Muscle layer of colon (tissue), 2 donors: ENCODE data around the gene CLEC11A.

Experiments used
- H3K27ac ChIP-seq: one replicate; pipeline ENCODE4 v1.7.0; 2013; ENCODE audit warnings: low read depth, mild to moderate bottlenecking, low read length, moderate library complexity
- H3K27me3 ChIP-seq, 2 donors: one replicate each; pipeline ENCODE4 v1.7.0; 2013; ENCODE audit warnings: low read length in 2 of 2, mild to moderate bottlenecking in 2 of 2; ENCODE audit not compliant: insufficient read depth in 2 of 2, control insufficient read depth in 1 of 2
- H3K36me3 ChIP-seq: one replicate; pipeline ENCODE4 v1.7.0; 2013; ENCODE audit warnings: mild to moderate bottlenecking, low read length; ENCODE audit not compliant: insufficient read depth
- H3K4me1 ChIP-seq: one replicate; pipeline ENCODE4 v1.7.0; 2013; ENCODE audit warnings: mild to moderate bottlenecking, low read length; ENCODE audit not compliant: insufficient read depth
- H3K4me3 ChIP-seq, 2 donors: one replicate each; pipeline ENCODE4 v1.7.0; 2013; ENCODE audit warnings: low read length in 2 of 2, low read depth in 1 of 2, mild to moderate bottlenecking in 1 of 2, moderate library complexity in 1 of 2
- H3K9ac ChIP-seq: one replicate; pipeline ENCODE4 v1.7.0; 2013; ENCODE audit warnings: low read length
- H3K9me3 ChIP-seq: one replicate; pipeline ENCODE4 v1.7.0; 2013; ENCODE audit warnings: mild to moderate bottlenecking, low read length
- donor health status: abdominal sarcoma.
- donor health status: Adenocarcinoma of cecum.

Gene CLEC11A

DNA sequence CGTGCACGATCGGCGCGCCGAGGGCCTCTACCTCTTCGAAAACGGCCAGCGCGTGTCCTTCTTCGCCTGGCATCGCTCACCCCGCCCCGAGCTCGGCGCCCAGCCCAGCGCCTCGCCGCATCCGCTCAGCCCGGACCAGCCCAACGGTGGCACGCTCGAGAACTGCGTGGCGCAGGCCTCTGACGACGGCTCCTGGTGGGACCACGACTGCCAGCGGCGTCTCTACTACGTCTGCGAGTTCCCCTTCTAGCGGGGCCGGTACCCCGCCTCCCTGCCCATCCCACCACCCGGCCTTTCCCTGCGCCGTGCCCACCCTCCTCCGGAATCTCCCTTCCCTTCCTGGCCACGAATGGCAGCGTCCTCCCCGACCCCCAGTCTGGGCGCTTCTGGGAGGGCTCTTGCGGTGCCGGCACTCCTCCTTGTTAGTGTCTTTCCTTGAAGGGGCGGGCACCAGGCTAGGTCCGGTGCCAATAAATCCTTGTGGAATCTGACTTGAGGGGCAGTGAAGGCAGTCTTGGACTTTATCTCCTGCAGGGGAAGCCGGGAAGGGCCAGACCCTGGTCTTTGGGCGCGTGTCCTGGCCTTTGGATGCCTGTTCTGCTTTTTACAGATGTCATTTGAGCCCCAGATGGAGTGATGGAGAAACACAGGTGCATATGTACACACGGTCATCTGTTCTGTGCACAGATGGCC, 2.2 kb downstream of the CLEC11A start:
- H3K36me3 ChIP-seq = no peaks in the 10 kb centered on the region
- peak overlapping the region; percentile 61 for H3K27ac ChIP-seq
- H3K4me1 ChIP-seq = peaks cover 11% of the 10 kb centered on the region
- H3K9ac ChIP-seq = no peak overlapping the region
- H3K27me3 ChIP-seq = peaks cover 4 to 32% of the 10 kb centered on the region in 2 donors
- H3K9me3 ChIP-seq = no peaks in the 10 kb centered on the region
- peak overlapping the region; percentile 38 to 54 for H3K4me3 ChIP-seq

DNA sequence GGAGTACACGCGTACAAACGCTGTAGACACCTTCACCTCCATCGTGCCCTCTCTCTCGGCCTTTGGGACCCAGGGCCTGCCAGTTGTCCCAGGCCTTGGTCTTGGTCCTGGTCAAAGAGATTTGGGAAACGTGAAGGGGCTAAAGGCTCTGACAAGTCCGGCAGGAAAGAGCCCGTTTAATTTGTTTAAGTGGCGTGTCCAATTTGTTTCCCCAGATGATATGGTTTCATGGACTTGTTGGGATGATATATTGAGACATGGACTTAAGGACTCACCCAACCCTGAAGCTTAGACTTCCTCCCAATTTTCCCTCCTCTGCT, 2.7 kb downstream of the CLEC11A start:
- Histone ChIP-seq H3K9ac (no peak overlapping the region), H3K27ac (peak overlapping the region; percentile 61), H3K4me3 (peak overlapping the region; percentile 38 to 54), H3K4me1 (peaks cover 11% of the 10 kb centered on the region), H3K27me3 (peaks cover 4 to 32% of the 10 kb centered on the region in 2 donors), H3K9me3 (no peaks in the 10 kb centered on the region), H3K36me3 (no peaks in the 10 kb centered on the region)

DNA sequence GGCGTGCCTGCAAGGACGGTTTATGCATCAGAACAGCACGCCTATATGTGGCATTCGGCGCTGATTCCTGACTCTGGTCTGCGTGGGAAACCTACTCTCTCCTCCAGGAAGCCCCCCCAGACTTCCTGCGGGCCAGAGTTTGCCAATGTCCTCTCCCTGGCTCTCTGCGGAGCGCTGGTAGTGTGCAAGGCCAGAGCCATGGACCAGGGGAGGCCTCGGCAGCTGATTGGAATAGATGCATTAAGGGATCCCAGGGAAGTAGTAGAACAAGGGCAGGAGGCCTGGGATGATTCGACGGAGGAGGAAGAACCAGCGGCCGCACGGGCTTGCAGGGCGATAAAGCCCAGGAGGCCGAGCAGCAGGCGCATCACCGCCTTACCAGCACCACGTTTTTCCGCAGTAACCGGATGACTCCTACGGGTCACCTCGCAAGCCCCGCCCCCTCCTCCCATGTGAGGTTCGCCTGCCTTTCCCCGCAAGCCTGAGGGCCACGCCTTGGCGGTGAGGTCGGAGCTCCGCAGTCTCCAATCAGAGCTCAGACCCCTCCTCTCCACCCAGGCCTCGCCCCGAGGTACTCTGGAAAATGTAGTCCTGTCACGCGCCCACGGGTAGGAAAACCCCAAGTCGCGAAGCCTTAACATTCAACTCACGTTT, 5.0 kb downstream of the CLEC11A start:
- no peak overlapping the region for H3K4me3 ChIP-seq
- no peaks in the 10 kb centered on the region for H3K36me3 ChIP-seq

DNA sequence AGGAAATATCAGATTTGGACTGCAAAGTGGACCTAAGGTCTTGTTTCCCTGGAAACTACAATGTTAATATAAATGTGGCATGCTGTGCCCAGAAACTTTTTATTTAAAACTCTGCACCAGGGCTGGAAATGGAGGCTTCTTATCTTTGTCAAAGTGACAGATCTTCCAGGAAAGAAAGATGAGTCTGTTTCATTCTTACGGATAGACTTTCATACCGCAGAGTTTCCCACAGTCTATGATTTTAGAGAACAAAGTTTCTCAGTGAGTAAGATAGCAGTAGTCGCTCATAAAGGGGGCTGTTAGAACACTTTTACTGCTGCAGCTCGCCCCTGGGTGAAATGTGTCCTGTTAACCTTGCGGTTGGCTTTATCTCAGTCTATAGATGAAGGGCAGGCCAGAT, 6.7 kb downstream of the CLEC11A start:
- peaks cover 4 to 13% of the 10 kb centered on the region in 2 donors for H3K27me3 ChIP-seq
- H3K4me1 ChIP-seq = peaks cover 11% of the 10 kb centered on the region

More for the DNA sequence above, 5.0 kb downstream of the CLEC11A start:
- Histone ChIP-seq H3K27me3 (peaks cover 4 to 24% of the 10 kb centered on the region in 2 donors), H3K27ac (no peak overlapping the region), H3K9ac (no peak overlapping the region), H3K9me3 (no peaks in the 10 kb centered on the region), H3K4me1 (peaks cover 11% of the 10 kb centered on the region)

DNA sequence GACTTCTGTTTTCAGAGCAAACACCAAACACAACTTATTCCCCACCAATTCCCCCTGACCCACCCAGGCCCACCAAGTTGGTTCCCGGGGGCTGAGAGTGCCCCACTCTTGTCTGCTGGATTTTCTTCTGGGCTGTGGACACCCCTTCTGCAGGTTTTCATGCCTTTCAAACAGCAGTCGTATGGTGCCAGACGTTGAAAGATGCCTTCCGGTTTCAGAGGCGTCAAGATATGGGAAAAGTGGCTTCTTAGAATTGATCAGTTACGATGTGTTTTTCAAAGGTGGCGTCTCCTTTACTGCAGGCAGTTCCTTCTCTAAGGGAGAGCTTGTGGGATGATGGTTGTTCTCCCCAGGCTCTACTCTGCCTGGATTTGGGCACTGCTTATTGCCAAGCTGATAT, 12.7 kb downstream of the CLEC11A start:
- Histone ChIP-seq H3K36me3 (no peaks in the 10 kb centered on the region), H3K4me3 (no peak overlapping the region), H3K27me3 (peaks cover 0 to 6% of the 10 kb centered on the region in 2 donors), H3K27ac (no peak overlapping the region), H3K9me3 (no peaks in the 10 kb centered on the region), H3K4me1 (no peaks in the 10 kb centered on the region), H3K9ac (no peak overlapping the region)

More for the DNA sequence above, 6.7 kb downstream of the CLEC11A start:
- Histone ChIP-seq H3K27ac (no peak overlapping the region), H3K9me3 (no peaks in the 10 kb centered on the region), H3K9ac (no peak overlapping the region), H3K4me3 (no peak overlapping the region), H3K36me3 (no peaks in the 10 kb centered on the region)

DNA sequence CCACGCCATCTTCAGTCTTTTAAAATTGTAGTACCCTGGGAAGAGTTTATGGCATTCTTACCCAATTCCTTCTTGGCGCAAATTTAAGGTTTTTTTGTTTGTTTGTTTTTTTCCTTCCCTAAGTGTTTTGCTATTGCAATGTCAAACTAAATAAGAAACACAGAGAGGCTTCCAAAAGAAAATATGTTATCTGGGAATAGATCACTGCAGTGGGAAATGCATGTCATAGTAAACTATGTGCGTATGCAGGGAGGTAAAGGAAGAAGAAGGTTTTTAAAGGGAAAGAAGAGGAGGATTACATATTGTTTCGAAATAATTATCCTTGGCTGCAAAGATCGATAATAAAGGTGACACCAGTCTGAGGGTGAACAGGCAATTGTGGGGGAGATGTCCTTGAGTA, 13.2 kb downstream of the CLEC11A start:
- Histone ChIP-seq H3K9ac (no peak overlapping the region), H3K4me1 (no peaks in the 10 kb centered on the region), H3K36me3 (no peaks in the 10 kb centered on the region), H3K4me3 (no peak overlapping the region), H3K9me3 (no peaks in the 10 kb centered on the region), H3K27me3 (peaks cover 0 to 6% of the 10 kb centered on the region in 2 donors), H3K27ac (no peak overlapping the region)

DNA sequence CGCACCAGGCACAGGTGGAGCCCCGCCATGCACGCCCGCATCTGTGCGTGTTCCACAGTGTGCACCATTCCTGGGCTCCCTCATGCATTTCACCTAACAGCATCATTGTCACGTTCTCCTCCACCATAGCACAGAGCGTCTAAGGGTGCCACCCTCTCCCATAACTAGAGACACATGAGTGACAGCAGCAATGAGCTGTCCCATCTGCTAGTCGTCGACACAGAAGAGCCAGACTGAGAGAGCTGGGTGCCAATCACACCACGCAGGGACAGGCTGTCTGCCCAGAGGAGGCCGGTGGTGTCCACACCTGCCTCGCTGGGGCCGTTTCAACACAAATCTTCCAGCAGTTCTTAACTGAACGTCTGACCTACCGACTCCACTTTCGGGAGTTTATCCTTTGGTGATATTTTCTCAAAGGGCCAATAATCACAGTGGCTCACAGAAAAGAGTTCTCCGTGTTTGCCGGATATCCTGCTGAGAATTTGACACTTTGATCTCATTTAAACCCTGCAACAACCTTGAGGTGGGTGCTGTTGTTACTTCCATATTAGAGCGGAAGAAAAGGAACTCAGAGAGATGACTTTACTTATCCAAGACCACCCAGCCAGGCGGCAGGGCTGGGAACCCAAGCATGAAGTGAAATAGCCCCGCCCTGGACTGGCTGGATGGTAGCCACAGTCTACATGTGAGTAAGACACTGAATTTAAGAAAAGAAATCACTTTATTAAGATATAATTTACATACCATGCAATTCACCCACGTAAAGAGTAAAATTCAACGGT, 16.2 kb downstream of the CLEC11A start:
- H3K4me3 ChIP-seq = no peak overlapping the region
- no peak overlapping the region for H3K27ac ChIP-seq
- no peak overlapping the region for H3K9ac ChIP-seq
- H3K36me3 ChIP-seq = no peaks in the 10 kb centered on the region
- no peaks in the 10 kb centered on the region for H3K9me3 ChIP-seq
- peaks cover 0 to 6% of the 10 kb centered on the region in 2 donors for H3K27me3 ChIP-seq
- H3K4me1 ChIP-seq = no peaks in the 10 kb centered on the region

DNA sequence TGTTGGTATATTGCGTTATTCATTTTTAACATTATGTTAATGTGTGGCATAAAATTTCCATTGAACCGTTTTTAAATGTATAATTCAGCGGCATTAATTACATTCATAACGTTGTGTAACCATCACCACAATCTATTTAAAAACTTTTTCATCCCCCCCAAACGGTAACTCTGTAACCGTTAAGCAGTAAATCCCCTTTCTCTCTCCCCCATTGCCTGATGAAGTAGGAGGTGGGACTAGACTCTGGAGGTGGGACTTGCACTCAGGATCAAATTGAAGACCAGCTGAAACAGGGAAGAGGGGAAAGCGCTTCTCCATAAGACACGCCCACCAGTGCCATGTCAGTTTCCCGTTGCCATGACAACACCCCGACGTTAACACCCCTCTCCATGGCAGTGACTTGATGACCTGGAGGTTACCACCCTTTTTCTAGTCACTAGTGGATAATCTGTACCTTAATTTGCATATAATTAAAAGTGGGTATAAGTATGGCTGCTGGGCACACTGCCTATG, 16.8 kb downstream of the CLEC11A start:
- H3K27me3 ChIP-seq = peaks cover 0 to 6% of the 10 kb centered on the region in 2 donors

DNA sequence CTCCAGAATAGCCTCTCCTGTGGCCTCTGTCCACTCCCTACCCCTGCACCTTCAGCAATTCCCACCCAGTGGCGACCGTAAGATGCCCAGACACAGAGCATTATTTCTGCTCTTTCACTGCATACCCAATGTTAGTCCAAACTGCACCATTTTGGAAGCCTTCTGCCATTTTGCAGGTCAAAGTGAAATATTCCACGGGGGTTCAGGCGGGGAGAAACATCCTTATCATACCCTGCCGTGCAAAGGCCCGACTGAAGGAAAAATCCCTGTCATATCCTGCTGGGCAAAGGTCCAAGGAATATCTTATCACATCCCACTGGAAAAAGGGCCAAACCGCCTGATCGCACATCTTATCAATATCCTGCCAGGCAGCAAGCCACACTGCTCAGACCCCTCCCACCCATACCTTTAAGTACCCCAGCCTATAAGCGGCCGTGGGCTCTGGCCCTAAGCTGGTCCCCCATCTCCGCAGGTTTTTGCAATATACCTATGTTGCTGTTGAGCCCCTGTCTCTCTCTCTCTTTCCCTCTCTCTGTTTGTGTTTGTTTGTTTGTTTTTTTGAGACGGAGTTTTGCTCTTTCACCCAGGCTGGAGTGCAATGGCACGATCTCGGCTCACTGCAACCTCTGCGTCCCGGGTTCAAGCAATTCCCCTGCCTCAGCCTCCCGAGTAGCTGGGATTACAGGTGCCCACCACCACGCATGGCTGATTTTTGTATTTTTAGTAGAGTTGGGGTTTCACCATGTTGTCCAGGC, 18.2 kb downstream of the CLEC11A start:
- Histone ChIP-seq H3K27me3 (peaks cover 0 to 6% of the 10 kb centered on the region in 2 donors), H3K4me1 (no peaks in the 10 kb centered on the region)

More for the DNA sequence above, 16.8 kb downstream of the CLEC11A start:
- no peak overlapping the region for H3K9ac ChIP-seq
- H3K9me3 ChIP-seq = no peaks in the 10 kb centered on the region
- no peaks in the 10 kb centered on the region for H3K4me1 ChIP-seq
- no peak overlapping the region for H3K4me3 ChIP-seq
- H3K36me3 ChIP-seq = no peaks in the 10 kb centered on the region
- H3K27ac ChIP-seq = no peak overlapping the region

DNA sequence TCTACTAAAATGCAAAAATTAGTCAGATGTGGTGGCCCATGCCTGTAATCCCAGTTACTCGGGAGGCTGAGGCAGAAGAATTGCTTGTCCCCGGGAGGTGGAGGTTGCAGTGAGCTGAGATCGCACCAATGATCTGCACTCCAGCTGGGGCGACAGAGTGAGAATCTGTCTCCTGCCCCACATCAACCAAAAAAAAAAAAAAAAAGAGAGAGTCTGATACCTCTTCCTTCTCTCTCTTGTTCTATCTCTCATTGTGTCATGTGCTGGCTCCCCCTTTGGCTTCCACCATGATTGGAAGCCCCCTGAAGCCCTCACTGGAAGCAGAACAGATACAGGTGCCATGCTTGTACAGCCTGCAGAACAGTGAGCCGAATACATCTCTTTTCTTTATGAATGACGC, 20.4 kb downstream of the CLEC11A start:
- no peak overlapping the region for H3K9ac ChIP-seq
- H3K27ac ChIP-seq = no peak overlapping the region
- no peaks in the 10 kb centered on the region for H3K36me3 ChIP-seq
- H3K4me3 ChIP-seq = no peak overlapping the region
- peaks cover 0 to 6% of the 10 kb centered on the region in 2 donors for H3K27me3 ChIP-seq
- H3K4me1 ChIP-seq = no peaks in the 10 kb centered on the region
- no peaks in the 10 kb centered on the region for H3K9me3 ChIP-seq

More for the DNA sequence above, 18.2 kb downstream of the CLEC11A start:
- H3K27ac ChIP-seq = no peak overlapping the region
- no peak overlapping the region for H3K4me3 ChIP-seq
- H3K36me3 ChIP-seq = no peaks in the 10 kb centered on the region
- H3K9ac ChIP-seq = no peak overlapping the region
- no peaks in the 10 kb centered on the region for H3K9me3 ChIP-seq

DNA sequence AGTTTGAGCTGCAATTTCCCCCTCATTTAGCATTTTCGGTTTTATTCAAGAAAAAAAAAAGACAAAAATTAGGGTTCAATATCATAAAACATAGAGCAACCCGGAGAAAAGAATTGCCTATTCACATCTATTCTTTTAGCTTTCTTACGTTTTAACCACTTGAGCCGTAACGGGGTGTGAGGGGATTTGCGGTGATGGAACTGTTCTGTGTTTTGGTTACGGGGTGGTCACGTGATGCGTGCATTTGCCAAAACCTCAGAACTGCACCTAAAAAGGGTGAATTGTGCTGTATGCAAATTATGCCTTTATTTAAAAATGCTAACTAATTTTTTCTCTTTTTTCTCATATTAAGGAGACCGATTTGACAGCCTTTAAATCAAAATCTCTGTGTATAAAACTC, 22.1 kb downstream of the CLEC11A start:
- Histone ChIP-seq H3K36me3 (no peaks in the 10 kb centered on the region), H3K27ac (no peak overlapping the region), H3K27me3 (no peaks in the 10 kb centered on the region), H3K9me3 (no peaks in the 10 kb centered on the region), H3K4me3 (no peak overlapping the region), H3K4me1 (no peaks in the 10 kb centered on the region), H3K9ac (no peak overlapping the region)
